GM21381 (cell line): Measurements from ENCODE around the gene H1-8.
A peak's percentile ranks its signal among the peaks of the same experiment; 100 is the strongest.
"Not testable (repeated sequence)": the region's sequence is repeated elsewhere in the genome, so short reads cannot be mapped to it uniquely, and the experiment has no call there.

ENCODE experiments used
- ATAC-seq: cut with Tn5 transposase; IDR thresholded peaks from one replicate; pipeline ENCODE4 v1.9.1; 2021; ENCODE audit warnings: mild to moderate bottlenecking, moderate library complexity; ENCODE audit not compliant: unreplicated experiment

H1-8 gene

GRCh38 chr3:129514563-129514962, 28.4 kb upstream of the H1-8 start:
- no peak for ATAC-seq

GRCh38 chr3:129515108-129515820, 27.7 kb upstream of the H1-8 start:
- not testable (repeated sequence) for ATAC-seq

- ATAC-seq, result not testable (repeated sequence)
Observed at GRCh38 chr3:129515821-129516432, 27.0 kb upstream of the H1-8 start.

GRCh38 chr3:129517516-129517915, 25.5 kb upstream of the H1-8 start:
- ATAC-seq, result no peak

- ATAC-seq, result no peak
Observed at GRCh38 chr3:129518038-129518561, 24.9 kb upstream of the H1-8 start.

GRCh38 chr3:129518581-129518980, 24.4 kb upstream of the H1-8 start:
- no peak for ATAC-seq

- ATAC-seq, result no peak
Observed at GRCh38 chr3:129519449-129519848, 23.5 kb upstream of the H1-8 start.

- ATAC-seq, result no peak
Observed at GRCh38 chr3:129519896-129520715, 22.9 kb upstream of the H1-8 start.

- no peak for ATAC-seq
Observed at GRCh38 chr3:129520960-129521359, 22.0 kb upstream of the H1-8 start.

GRCh38 chr3:129521611-129522010, 21.4 kb upstream of the H1-8 start:
- no peak for ATAC-seq

GRCh38 chr3:129522953-129523352, 20.0 kb upstream of the H1-8 start:
- no peak for ATAC-seq

GRCh38 chr3:129524081-129524480, 18.9 kb upstream of the H1-8 start:
- no peak for ATAC-seq

- ATAC-seq, result no peak
Observed at GRCh38 chr3:129525341-129525968, 17.5 kb upstream of the H1-8 start.

- ATAC-seq, result peak; percentile 87
Observed at GRCh38 chr3:129526121-129526900, 16.7 kb upstream of the H1-8 start.

GRCh38 chr3:129527262-129527661, 15.7 kb upstream of the H1-8 start:
- ATAC-seq, result no peak

- ATAC-seq, result no peak
Observed at GRCh38 chr3:129528589-129529100, 14.3 kb upstream of the H1-8 start, which contains the start of gene RHO. Gene RHO (plus strand): TSS chr3:129528639. CDS start chr3:129528734, 95 bp downstream.

GRCh38 chr3:129529436-129530210, 13.4 kb upstream of the H1-8 start:
- no peak for ATAC-seq

- no peak for ATAC-seq
Observed at GRCh38 chr3:129530251-129530791, 12.7 kb upstream of the H1-8 start.

- ATAC-seq, result no peak
Observed at GRCh38 chr3:129530821-129531220, 12.2 kb upstream of the H1-8 start.
